Hematopoietic multipotent progenitor cell treated with erythropoietin and hydrocortisone succinate and interleukin-3 and kit ligand, for 6 days (in vitro differentiated cells): Measurements from ENCODE around the gene SEMA6A.

ENCODE experiments used
- DNase-seq: peaks from one replicate; pipeline ENCODE4 v3.0.0-alpha.2; 2015

Gene SEMA6A

GRCh38 chr5:116521173-116521872, 53.3 kb downstream of the SEMA6A start:
- no peak for DNase-seq

- no peak for DNase-seq
These were observed 53.9 kb downstream of the SEMA6A start for GRCh38 chr5:116520771-116521170.

GRCh38 chr5:116518423-116518822, 56.2 kb downstream of the SEMA6A start:
- DNase-seq = no peak

GRCh38 chr5:116517488-116517887, 57.1 kb downstream of the SEMA6A start:
- no peak for DNase-seq

- no peak for DNase-seq
These were observed 58.6 kb downstream of the SEMA6A start for GRCh38 chr5:116516021-116516420.

- no peak for DNase-seq
These were observed 60.1 kb downstream of the SEMA6A start for GRCh38 chr5:116514421-116514970.

- DNase-seq = no peak
These were observed 64.1 kb downstream of the SEMA6A start for GRCh38 chr5:116510517-116510916.

- no peak for DNase-seq
These were observed 65.0 kb downstream of the SEMA6A start for GRCh38 chr5:116509483-116510244.

- no peak for DNase-seq
These were observed 65.8 kb downstream of the SEMA6A start for GRCh38 chr5:116508835-116509234.

GRCh38 chr5:116507941-116508655, 66.5 kb downstream of the SEMA6A start:
- no peak for DNase-seq

GRCh38 chr5:116507051-116507537, 67.5 kb downstream of the SEMA6A start:
- DNase-seq = no peak

GRCh38 chr5:116506488-116506887, 68.1 kb downstream of the SEMA6A start:
- no peak for DNase-seq

- DNase-seq = no peak
These were observed 69.9 kb downstream of the SEMA6A start for GRCh38 chr5:116504593-116505166.

GRCh38 chr5:116502616-116503015, 72.0 kb downstream of the SEMA6A start:
- no peak for DNase-seq

- DNase-seq = no peak
These were observed 72.5 kb downstream of the SEMA6A start for GRCh38 chr5:116502138-116502537.

GRCh38 chr5:116498503-116499048, 76.0 kb downstream of the SEMA6A start:
- DNase-seq = no peak

GRCh38 chr5:116497631-116498030, 77.0 kb downstream of the SEMA6A start:
- peak; percentile 25 for DNase-seq

GRCh38 chr5:116495786-116496357, 78.8 kb downstream of the SEMA6A start:
- DNase-seq = no peak

GRCh38 chr5:116494784-116495450, 79.7 kb downstream of the SEMA6A start:
- DNase-seq = no peak

GRCh38 chr5:116492776-116493175, 81.8 kb downstream of the SEMA6A start:
- peak; percentile 34 for DNase-seq

- DNase-seq = peak; percentile 96
These were observed 82.5 kb downstream of the SEMA6A start for GRCh38 chr5:116492016-116492623.
